Gastroesophageal sphincter (tissue), 3 donors: ENCODE results near the gene GIMAP1.

ENCODE experiments used
- EP300 ChIP-seq: sonication (generic); formaldehyde crosslinking; IDR thresholded peaks from one replicate; pipeline ENCODE4 v1.6.1; 2017; ENCODE audit warnings: antibody characterized with exemption, mild to moderate bottlenecking
- POLR2A ChIP-seq, 2 donors: fragments of 450-650 bp; IDR thresholded peaks; one replicate each; pipeline ENCODE4 v1.6.1; 2017; ENCODE audit warnings: antibody characterized with exemption in 2 of 2, mild to moderate bottlenecking in 2 of 2, moderate library complexity in 1 of 2
- POLR2AphosphoS5 ChIP-seq: sonication (generic); formaldehyde crosslinking; IDR thresholded peaks from one replicate; pipeline ENCODE4 v1.6.1; 2017; ENCODE audit warnings: antibody characterized with exemption
- TF ChIP-seq, protein P1 (sequence below), 4 experiments: fragments of 200-600 bp in 2 of 4; fragments of 450-650 bp in 2 of 4; sonication (generic) in 1 of 4; IDR thresholded peaks; one replicate each; pipeline ENCODE4 v1.5.1; 2017 to 2019; ENCODE audit warnings: antibody characterized with exemption in 4 of 4, mild to moderate bottlenecking in 2 of 4, moderate library complexity in 2 of 4

DNA sequence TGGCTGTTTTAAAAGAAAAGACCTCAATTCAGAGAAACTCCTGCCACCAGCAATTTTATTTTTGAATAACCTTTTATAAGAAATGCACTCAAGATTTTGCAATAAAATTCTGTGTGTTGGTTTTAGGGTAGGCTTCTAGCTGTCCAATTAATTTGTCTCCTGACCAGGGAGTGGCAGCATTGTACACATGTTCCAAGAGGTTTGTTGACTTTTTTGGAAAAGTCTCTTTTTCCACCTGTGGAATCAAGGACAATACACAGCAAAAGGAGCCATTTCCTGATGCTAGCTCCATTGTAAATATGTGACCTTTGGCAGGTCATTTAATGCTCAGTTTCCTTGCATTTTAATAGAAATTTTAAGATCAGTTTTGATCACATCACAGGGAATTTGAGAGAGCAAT lies 22.6 kb downstream of the GIMAP1 start:
- TF ChIP-seq POLR2A (IDR thresholded peaks at IDR 0.05) (no peak), POLR2AphosphoS5 (no peak), EP300 (no peak)
- TF ChIP-seq, protein P1, sequence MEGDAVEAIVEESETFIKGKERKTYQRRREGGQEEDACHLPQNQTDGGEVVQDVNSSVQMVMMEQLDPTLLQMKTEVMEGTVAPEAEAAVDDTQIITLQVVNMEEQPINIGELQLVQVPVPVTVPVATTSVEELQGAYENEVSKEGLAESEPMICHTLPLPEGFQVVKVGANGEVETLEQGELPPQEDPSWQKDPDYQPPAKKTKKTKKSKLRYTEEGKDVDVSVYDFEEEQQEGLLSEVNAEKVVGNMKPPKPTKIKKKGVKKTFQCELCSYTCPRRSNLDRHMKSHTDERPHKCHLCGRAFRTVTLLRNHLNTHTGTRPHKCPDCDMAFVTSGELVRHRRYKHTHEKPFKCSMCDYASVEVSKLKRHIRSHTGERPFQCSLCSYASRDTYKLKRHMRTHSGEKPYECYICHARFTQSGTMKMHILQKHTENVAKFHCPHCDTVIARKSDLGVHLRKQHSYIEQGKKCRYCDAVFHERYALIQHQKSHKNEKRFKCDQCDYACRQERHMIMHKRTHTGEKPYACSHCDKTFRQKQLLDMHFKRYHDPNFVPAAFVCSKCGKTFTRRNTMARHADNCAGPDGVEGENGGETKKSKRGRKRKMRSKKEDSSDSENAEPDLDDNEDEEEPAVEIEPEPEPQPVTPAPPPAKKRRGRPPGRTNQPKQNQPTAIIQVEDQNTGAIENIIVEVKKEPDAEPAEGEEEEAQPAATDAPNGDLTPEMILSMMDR (IDR thresholded peaks at IDR 0.05), result peak in 2 of 4 experiments; percentile 17 to 24
